GM21825 (cell line): Measurements from ENCODE around the gene INSIG1.

Experiments
- ATAC-seq: cut with Tn5 transposase; IDR thresholded peaks from one replicate; pipeline ENCODE4 v1.9.1; 2021; ENCODE audit warnings: mild to moderate bottlenecking, moderate library complexity; ENCODE audit not compliant: unreplicated experiment

Gene INSIG1

GRCh38 chr7:155344618-155345433 is 47.1 kb downstream of the INSIG1 start:
- ATAC-seq = peak; percentile 86

GRCh38 chr7:155345490-155345889 is 47.8 kb downstream of the INSIG1 start:
- ATAC-seq = peak; percentile 0

DNA sequence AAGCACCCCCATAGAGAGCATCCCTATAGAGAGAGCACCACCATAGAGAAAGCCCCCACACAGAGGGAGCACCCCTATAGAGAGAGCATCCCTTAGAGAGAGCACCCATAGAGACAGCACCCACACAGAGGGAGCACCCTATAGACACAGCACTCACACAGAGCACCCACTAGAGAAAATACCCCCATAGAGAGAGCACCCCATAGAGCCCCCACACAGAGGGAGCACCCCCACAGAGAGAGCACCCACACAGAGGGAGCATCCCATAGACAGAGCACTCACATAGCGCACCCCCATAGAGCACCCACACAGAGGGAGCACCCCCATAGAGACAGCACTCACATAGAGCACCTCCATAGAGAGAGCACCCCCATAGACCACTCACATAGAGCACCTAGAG is 48.6 kb downstream of the INSIG1 start:
- ATAC-seq = no peak

DNA sequence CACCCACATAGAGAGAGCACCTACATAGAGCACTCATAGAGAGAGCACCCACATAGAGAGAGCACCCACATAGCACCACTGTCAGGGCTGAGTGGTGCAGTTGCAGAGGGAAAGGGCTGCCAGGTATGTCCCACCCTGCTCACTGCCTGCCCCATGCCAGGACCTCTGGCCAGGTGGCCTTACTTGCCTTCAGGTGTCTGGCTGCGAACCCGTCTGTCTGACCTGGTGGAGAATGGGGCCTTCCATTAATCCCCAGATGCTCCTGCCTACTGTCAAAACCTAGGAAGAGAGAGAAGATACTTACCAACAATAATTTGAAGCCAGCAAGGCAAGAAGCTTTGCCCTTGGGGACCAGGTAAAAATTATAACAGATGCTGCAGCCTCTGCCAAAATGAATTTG is 51.1 kb downstream of the INSIG1 start:
- no peak for ATAC-seq

- no peak for ATAC-seq
Measured at GRCh38 chr7:155349601-155350331, 52.1 kb downstream of the INSIG1 start.

GRCh38 chr7:155351120-155351870 is 53.6 kb downstream of the INSIG1 start:
- no peak for ATAC-seq

DNA sequence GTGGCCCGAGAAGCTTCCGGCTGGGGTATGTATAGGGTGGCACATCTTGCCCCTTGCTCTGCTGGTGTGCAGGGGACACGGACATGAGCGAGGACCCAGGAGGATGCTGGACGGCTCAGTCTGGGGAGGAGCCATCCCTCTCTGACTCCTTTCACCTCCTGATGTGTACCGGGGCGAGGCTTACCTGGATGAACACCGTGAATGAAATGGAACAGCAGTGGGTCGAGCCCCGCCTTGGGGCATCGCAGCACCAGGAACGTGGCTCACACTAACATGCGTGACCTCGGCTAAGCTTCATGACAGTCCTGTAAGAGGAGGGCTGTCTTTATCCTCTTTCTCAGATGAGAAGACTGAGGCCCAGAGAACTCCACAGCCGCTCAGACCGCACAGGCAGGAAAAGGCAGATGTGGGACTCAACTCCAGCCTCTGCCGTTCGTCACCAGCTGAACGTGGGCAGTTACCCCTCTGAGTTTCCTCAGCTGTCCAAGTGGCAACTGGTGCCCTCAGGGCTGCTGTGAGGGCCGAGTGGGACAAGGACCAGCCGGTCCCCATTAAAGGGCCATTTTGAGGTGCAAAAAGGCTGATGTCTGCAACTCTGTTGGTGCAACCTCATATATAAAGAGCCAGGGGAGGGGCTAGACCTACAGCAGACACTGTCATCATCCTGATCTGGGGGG is 54.5 kb downstream of the INSIG1 start:
- ATAC-seq = no peak

DNA sequence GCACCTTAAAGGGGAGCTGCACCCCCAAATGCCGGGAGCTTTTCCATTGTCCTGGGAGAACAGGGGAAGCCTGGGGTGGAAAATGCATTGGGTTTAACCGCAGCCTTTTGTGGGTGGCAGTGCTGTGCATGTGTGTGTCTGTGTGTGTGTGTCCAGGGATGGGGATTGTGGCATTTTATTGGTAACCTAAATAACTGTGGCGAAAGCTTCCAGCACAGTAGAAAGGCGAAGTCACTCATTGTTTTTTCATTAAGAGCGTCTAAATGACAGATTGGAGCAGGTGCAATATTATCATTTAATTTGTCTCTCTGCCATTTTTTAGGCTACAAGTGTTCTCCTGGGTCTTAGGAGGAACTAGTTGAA is 55.1 kb downstream of the INSIG1 start:
- no peak for ATAC-seq

DNA sequence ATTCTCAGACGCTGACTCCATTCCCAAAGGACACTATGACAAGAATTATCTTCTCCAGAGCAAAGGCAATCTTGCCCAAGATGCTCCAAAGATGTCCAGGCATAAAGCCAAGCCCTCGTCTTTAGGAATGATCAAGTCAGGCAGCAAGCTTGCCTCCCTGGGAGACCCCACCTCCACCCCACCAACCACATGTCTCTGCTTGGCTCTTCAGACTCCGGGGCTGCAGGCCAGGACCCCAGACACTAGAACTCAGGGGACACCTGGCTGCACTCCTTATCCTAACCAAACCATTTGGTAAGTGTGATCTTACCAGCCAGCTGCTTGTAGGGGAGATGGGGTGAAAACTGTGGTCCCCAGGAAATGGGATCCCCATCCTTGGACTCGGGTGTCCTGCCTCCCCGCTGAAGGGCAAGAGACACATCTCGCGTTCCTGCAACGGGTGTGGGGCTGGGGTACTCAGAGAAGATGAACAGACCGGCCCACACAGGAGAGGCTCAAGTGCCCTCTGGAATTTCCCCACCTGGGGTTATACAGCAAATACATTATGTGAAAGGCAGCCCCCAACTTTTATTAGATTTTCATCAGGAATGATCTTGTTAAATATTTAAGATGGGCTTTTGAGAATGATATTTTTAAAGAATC is 55.7 kb downstream of the INSIG1 start:
- no peak for ATAC-seq

- ATAC-seq = no peak
Measured at GRCh38 chr7:155354371-155355048, 56.8 kb downstream of the INSIG1 start.

GRCh38 chr7:155355176-155355575 is 57.5 kb downstream of the INSIG1 start:
- ATAC-seq = no peak

DNA sequence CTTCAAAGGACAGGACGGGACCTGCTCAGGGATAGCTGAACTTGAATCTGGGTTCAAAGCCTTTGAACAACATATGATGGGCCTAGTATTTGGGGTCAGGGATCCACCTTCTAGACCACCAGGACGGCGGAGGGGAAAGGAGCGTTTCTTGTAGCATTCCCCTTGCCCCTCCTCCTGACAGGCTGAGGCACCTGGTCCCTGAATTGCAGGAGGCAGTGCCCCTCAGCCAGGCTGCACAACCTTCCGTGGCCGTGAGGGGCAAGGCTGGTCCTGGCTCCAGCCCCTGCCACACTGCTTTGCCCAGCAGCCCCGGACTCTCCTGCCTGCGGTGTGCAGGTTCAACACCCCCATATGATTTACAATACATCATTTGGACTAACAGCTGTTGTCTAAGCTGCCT is 58.1 kb downstream of the INSIG1 start:
- ATAC-seq = no peak

DNA sequence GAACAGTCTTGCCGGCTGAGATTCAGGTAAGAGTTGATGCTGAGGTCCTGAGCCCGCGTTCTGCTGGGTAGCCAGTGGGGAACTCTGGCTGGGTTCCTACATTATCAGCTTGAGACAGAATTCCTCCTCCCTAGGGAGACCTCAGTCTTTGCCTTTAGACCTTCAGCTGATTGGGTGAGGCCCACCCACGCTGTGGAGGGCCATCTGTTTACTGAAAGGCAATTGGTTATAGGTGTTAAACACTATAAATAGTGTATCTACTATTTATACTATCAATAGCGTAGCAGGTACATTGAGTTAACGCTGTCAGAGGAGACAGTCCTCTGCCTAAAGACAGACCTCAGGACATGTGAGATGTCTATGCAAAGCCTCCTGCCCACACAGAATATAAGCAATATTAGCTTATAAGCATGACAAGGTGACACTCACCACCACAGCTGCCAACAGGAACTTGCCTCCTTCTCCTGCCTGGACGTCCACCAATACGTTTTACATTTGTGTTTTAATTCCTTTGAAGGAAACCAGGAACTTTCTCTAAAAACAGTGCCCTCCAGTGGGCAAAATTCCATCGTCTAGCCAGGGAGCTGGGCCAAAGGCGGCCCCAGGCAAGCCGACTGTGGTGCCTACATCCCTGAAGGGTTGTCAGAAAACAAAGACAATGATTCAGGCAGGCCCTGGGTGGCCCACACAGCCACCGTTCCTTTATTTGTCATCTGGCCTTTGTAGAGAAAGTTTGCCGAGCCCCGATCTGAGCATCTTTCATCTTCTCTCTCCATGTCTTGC is 58.8 kb downstream of the INSIG1 start:
- no peak for ATAC-seq

DNA sequence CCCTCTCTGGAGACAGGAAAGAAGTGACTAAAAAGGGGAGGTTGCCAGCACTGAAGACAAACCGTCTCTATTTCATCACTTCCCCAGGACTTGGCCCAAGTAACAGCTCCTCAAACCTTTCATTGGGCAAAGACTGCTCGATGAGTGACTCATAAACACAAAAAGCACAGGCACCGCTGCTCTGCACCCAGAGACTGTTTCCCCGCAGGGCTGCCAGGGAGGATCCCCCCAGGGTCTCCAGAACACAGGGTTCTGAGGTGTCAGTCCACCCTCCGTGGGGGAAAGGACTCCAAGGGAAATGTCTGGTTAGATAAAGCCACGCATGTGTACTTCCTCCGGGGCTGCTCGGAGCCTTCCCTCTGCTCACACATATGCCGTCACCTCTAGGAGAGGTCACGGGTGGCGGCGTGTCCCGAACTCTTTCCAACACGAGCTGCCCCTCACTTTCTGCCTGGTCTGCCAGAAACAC is 59.9 kb downstream of the INSIG1 start:
- ATAC-seq = no peak

GRCh38 chr7:155358066-155358947 is 60.6 kb downstream of the INSIG1 start:
- ATAC-seq = no peak

DNA sequence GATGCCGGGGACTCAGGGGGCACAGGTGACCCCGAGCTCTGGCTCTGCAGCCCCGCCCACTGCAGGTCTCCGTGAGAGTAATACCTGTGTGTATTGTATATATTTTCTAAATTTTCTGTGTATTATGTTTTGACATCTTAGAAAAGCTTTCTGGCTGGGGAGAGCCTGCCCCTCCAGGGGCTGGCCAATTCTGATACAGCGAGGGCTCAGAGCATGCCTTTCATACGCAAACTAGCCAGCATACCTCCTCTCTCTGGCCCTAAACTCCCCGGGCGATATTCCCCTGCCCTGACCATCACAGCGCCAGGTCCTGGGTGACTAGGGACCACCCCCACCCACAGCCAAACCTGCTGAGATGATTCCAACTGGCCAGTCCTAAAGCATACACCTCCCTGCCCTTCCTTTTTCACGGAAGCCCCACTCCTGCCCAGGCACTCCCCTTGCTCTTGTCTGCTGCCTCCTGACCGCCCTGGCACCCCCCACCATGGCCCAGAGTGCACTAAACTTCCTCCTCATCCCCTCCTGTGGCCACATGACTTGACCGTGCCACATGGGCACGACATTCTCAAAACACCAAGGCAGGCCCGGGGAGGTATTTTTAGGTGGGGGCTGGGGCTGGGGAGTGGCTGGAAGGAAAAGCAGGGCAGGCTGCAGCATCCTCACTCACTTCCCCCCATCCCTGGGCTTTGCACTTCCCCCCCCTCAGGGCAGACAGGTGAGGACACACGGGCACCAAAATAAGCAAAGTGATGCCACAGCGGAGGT is 61.5 kb downstream of the INSIG1 start:
- ATAC-seq = no peak
